Hematopoietic multipotent progenitor cell treated with erythropoietin and hydrocortisone succinate and interleukin-3 and kit ligand, for 6 days (in vitro differentiated cells): ENCODE data around the gene COQ6.
"Not testable (repeated sequence)": the region's sequence is repeated elsewhere in the genome, so short reads cannot be mapped to it uniquely, and the experiment has no call there.

Experiments
- DNase-seq: peaks from one replicate; pipeline ENCODE4 v3.0.0-alpha.2; 2015

COQ6 gene

GRCh38 chr14:73949752-73950734, at the start of gene COQ6, which contains the start of gene FAM161B:
COQ6 (plus strand) TSS chr14:73950302; CDS start chr14:73950333, 31 bp downstream.
FAM161B (minus strand) TSS chr14:73950094; CDS start chr14:73950026, 68 bp downstream.
- peak; percentile 99 for DNase-seq

GRCh38 chr14:73903028-73903427, 47.1 kb upstream of the COQ6 start:
- DNase-seq: no peak

DNA sequence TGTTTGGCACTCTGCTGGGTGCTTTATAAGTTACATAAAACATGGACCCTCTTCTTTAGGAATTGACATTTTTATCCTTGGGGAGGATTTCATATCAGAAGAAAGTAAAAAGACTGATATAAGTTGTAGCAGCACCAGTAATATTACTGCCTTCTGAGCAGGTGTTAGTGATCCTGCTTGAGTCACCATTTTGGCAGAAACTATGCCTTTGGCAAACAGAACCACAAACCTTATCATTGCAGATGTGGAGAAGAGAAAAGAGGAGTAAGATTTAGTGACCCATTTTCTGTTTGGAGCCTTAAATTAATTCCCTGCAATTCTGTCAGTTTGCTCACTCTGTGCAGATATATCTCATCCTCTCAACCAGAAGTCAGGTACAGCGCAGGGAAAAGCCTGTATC, 40.4 kb upstream of the COQ6 start:
- DNase-seq: no peak

- DNase-seq: no peak
Observed at GRCh38 chr14:73913256-73913655, 36.8 kb upstream of the COQ6 start.

DNA sequence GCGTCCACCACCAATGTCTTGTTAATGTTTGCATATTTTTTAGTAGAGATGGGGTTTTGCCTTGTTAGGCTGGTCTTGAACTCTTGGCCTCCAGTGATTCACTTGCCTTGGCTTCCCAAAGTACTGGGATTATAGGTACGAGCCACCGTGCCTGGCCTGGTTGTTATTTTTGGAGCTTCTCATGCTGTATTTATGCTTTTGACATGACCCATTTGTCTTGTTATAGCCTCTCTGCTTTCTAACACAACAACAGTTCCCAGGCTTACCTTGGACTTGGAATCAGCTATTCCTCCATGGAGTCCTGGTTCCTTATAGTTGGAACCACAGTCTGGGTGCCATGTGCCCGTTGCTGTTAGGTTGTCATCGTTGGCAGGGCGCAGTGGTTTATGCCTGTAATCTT, 33.8 kb upstream of the COQ6 start:
- DNase-seq: no peak

DNA sequence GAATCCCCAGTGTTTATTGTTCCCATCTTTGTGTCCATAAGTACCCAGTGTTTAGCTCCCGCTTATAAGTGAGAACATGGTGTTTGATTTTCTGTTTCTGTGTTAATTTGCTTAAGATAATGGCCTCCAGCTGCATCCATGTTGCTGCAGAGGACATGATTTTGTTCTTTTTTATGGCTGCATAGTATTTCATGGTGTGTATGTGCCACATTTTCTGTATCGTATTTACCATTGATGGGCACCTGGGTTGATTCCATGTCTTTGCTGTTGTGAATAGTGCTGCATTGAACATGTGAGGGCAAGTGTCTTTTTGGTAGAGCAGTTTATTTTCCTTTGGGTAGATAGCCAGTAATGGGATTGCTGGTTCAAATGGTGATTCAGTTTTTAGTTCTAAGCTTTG, 30.6 kb upstream of the COQ6 start:
- not testable (repeated sequence) for DNase-seq

DNA sequence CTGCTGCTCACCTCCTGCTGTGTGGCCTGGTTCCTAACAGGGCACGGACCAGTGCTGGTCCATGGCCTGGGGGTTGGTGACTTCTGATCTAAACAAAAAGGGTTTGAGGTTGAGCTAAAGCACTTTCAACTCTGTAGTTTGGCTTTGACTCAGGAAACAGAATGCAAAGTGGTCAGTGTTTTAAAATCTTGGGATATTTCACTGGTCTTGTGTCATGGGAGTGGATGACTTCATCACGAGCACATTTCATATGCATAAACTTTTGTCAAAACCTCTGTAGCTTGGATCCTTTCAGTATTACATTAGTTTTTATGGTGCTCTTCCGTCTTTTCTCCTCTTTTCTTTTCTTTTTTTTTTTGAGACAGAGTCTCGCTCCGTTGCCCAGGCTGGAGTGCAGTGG, 25.8 kb upstream of the COQ6 start:
- no peak for DNase-seq

DNA sequence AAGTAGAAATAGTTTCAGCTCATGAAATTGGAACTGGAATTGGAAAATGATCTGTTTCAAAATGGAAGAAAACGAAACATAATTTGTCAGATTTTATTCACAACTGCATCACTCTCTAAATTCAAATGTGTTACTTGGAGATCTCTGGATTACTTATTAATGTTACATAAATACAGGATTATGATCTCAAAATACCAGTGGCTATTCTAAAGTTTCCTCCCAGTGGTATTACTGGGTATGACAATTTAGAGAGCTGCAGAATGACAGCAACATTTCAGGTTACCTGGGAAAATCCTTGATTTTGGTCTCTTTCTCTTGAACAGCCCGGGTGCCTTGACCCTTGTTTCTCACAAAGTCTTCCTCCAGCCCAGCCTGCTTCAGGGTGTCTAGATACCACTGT, 14.4 kb upstream of the COQ6 start:
- peak; percentile 54 for DNase-seq

GRCh38 chr14:73936548-73936947, 13.6 kb upstream of the COQ6 start:
- DNase-seq: no peak

DNA sequence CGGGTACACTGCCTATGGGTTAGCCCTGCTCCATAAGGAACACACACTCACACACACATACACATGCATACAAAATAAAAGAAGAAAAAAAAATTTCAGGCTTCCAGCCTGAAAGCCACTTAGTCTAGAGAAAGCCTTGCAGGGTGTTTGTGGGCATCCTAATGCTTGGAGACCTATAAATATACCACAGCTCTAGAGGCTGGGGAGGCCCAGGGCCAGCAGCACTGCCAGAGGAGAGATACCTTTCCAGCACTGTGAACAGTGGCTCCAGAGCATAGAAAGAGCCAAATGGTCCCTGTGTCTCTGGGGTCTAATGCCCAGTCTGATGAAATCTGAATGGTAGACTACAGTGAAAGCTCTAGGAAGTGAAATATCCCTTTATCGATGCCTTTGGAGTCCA, 13.1 kb upstream of the COQ6 start:
- no peak for DNase-seq

GRCh38 chr14:73942180-73942579, 7.9 kb upstream of the COQ6 start:
- DNase-seq: no peak

- DNase-seq: peak; percentile 45
Observed at GRCh38 chr14:73943083-73943482, 7.0 kb upstream of the COQ6 start.

DNA sequence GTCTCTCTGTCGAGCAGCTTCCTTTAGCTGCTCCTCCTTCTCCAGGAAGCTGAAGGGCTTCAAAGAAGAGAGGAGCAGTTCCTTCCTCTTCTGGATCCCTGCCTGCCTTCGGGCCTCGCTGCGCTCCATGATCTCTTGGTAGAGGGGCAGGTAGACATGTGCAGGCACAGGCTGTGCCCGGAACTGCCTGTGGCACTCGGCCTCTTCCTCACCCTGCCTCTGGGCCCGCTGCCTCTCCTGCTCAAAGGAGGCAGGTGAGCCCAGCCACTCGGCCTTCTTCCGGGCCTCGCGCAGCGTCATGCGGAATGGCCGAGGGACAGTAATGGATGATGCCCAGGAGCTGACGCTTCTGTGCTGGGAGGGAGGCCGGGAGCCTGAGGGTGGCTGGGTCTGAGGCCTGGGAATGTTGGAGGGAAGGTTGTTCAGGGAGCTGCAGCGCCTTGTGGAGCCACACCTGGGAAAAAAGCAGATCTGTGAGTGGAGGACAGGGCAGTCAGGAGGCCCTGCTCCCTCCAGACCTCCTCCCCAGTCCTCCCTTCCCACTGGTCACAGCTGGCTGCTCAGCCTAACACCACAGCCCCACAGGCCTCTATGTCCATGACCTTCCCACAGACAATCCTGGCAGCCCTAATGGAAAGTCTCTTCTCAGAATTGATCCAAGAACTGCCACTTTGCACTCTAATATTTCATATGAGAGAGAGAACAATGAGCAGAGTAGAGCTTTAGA, 5.5 kb upstream of the COQ6 start:
- no peak for DNase-seq

DNA sequence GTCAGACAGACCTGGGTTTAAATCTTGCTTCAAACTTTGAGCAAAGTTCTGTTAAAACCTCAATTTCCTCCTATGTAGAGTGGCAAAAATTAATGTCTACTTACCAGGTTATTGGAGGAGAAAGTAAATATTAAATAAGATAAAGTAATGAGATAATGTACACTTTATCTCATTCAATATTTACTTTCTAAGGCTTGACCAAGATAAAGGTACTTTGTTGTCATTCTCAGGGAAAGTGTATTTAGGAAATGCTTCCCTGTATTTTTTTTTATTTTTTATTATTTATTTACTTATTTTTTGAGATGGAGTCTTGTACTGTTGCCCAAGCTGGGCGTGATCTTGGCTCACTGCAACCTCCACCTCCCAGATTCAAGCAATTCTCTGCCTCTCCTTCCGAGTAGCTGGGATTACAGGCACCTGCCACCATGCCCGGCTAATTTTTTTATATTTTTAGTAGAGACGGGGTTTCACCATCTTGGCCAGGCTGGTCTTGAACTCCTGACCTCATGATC, 4.9 kb upstream of the COQ6 start:
- no peak for DNase-seq

- DNase-seq: no peak
Observed at GRCh38 chr14:73953731-73954130, 3.6 kb downstream of the COQ6 start.

DNA sequence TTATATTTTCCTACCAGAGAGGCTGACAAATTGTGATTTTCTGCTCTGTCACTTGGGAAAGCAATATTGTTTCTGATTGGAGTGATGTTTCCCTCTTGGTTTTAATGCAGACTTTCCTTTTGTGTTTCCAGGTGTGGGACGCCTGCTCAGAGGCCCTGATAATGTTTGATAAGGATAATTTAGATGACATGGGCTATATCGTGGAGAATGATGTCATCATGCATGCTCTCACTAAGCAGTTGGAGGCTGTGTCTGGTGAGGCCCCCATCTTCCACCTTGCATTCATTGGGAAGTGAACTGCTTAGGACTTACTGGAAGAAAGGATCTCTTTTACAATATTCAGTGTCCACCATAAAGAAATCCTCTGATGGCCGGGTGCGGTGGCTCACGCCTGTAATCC, 5.6 kb downstream of the COQ6 start:
- no peak for DNase-seq

GRCh38 chr14:73958591-73958990, 8.5 kb downstream of the COQ6 start:
- DNase-seq: no peak

DNA sequence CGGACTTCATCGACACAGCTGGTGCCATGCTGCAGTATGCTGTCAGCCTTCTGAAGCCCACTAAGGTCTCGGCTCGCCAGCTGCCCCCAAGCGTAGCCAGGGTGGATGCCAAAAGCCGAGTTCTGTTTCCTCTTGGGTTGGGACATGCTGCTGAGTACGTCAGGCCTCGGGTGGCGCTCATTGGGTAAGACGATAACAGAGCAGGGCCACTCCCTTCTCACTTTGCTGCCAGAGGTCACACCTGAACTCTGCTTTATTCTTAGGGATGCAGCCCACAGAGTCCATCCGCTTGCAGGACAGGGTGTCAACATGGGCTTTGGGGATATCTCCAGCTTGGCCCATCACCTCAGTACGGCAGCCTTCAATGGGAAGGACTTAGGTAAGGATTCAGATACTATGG, 11.1 kb downstream of the COQ6 start:
- DNase-seq: no peak

DNA sequence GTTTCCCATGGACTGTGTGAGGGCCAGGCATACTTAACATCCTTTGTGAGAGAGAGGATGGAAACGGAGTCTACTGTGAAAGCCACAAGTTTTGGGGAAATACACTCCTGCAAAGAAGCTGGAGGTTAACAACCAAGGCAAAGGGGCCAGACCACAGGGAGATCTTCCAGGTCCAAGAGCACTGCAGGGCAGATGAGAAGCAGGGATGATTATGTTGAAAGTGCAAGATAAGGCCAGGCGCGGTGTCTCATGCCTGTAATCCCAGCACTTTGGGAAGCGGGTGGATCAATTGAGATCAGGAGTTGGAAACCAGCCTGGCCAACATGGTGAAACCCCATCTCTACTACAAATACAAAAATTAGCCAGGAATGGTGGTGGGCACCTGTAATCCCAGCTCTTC, 15.1 kb downstream of the COQ6 start:
- no peak for DNase-seq

GRCh38 chr14:73968885-73969284, 18.8 kb downstream of the COQ6 start:
- DNase-seq: no peak

DNA sequence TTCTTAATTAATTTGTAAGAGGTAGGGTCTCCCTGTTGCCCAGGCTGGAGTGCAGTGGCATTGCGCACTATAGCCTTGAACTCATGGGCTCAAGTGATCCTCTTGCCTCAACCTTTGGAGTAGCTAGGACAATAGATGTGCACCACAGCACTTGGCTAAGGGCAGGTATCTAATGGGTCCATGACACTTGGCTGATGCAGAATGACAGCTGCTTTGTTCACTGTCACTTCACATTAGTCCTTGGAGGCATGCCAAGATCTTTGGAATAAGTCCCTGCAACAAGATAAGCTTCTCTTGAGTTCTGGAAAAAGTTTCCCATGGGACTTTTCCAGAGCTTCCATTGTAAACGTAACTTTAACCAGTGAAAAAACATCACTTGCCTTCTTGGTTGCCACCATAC, 23.4 kb downstream of the COQ6 start:
- peak; percentile 20 for DNase-seq

- no peak for DNase-seq
Observed at GRCh38 chr14:73976125-73976524, 26.0 kb downstream of the COQ6 start.

DNA sequence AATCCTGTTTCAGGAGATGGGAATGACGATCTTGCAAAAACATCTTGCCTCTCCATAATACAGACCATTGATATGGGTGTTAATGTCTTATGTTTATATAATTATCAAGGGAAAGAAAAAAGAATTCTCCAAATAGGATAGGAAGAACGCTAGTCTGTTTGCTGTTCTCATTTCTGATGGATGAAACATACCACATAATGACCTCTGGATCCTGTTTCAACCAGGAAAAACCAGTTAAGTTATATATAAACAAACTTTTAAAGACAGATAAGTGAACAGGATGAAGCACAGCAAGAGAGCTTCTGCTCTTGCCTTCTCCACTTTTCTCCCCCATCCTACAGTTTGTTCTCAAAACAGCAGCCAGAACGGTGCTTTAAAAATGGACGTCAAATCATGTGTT, 27.8 kb downstream of the COQ6 start:
- no peak for DNase-seq

- no peak for DNase-seq
Observed at GRCh38 chr14:73988065-73988464, 38.0 kb downstream of the COQ6 start.
